GM19043 (cell line): ENCODE results near the gene PHOX2A.

Experiments
- ATAC-seq: cut with Tn5 transposase; IDR thresholded peaks from one replicate; pipeline ENCODE4 v1.9.1; 2021; ENCODE audit warnings: low read depth; ENCODE audit not compliant: unreplicated experiment

PHOX2A gene

DNA sequence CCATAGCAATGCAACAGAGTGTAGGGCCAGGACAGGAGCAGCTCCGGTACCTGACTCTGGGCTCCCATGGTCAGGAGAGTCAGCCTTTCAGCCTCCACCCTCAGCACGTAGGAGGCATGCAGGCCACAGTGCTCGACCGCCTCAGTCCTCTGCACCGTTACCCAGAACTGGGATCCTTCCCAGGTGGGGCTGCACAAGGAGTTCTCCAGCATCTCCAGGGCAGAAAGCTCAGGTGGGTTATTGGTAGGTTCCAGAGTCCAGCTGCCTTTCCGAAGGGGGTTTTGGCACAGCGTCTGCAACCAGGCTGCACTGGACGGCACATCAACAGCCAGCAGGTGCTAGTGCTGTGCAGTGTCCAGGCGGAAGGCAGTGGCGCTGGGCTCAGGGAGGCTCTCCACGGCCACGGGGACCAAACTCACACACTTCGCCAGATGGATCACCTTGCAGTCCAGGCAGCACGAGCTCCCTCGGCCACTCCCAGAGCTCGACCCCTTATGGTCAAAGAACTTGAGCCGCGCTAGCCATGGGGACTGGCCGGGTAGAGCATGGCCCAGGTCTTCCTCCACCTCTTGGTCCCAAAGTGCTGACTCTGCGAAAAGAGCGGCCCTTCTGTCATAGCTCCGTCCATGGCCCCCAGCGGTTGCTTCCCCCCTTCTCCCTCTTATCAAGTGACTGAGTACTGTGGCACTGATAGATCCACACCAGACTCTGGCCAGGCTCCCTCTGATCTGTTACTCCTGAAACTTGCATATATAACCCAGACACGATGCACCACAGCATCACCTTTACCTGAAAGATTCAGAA is 6.9 kb upstream of the PHOX2A start:
- ATAC-seq, result no peak

DNA sequence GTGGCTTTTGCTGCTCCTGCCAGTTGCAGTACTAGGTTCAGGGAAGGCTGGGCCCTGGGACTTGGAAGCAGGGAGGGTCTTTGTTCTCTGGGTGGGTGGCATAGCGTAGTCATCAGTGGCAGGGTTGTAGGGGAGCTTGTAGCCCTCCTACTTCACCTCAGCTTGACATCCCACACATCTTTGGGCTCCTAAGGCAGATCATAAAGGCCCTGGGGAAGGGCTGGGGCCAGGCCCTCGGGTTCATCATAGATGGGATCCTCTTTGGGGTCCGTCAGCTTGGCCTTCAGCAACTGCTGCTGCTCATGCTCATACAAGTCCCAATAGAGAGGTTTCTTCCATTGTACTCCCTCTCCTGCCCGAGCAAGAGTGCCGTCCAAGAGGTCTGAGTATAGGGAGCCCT is 6.0 kb upstream of the PHOX2A start:
- ATAC-seq, result no peak

DNA sequence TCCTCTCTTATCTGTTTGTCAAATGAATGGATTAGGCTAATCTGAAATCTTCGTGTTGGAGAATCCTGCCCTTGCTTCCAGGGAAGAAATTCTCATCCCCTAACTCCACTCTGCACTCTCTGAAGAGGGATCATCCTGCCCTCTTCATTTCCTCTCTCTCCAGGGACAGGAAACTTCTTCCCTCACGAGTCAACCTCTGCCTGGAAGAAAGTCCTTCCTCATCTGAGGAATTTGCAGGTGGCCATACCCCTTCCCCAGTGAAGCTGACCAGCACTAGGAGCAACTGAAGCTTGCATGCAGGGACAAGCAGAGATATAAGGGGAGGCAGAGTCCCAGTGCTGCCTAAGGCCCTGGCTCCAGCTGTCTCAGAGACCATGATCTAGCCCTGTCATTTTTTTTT is 3.6 kb upstream of the PHOX2A start:
- ATAC-seq, result no peak

DNA sequence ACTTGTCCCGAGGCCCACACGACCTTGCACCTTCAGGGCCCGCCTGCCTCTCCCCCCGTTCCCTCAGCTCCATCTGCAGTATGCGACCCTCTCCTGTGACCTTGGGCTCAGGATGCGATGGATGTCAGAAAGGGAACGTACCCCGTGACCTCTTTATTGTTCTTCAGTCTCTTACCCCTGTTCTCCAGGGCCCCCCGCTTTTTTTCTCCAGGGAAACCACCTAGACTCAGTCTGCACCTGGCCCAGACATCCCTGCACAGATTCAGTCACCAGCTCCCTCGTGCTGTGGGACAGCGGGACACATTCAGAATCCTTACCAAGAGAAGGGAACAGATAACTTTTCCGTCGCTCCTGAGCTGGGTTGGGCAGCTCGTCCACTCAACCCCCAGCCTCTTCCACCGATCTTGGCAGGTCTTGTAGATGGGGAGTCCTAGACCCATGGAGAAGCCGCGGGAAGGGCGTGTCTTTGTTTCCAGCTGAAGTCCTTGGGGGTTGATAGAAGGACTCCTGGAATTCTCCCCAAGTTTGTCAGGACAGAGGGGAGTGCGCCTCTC is 1.4 kb upstream of the PHOX2A start:
- ATAC-seq, result no peak

DNA sequence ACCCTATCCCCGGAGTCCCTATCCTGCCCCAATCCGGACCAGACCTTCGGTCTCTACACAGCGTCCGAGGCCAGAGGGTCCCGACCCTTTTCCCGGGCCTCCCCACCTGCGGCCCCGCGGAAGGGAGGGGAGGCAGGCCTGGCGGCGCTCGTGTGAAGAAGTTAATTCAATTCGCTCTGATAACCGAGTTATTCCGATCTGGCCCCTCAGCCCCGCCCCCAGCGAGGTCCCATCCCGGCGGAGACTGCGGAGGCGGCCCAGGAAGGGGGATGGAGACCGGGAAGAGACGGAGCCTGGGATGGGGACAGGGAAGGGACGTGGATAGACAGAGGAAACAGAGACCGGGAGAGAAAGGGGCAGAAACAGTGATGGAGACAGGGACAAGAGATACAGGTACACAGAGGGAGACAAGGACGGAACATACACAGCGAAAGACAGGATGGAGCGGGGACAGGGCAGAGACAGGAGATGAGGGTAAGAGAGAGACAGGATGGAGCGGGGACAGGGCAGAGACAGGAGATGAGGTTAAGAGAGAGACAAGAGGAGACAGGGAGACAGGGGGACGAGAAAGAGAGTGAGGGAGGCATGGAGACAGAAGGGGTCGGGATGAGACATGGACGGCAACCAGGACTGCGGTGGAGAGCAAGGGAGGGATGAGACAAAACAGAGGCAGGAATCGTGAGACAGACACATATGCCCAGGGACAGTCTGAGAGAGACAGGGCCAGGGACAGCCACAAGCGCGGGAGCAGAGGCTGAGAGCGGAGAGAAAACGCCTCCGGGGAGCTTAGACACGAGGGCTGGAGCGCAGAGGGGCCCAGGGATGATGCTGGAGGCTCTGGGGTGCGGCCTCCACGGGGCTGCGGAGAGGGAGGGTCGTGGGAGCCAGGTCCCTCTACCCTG is 636 bp upstream of the PHOX2A start:
- no peak for ATAC-seq

GRCh38 chr11:72243173-72244059 is 560 bp downstream of the PHOX2A start:
- no peak for ATAC-seq

DNA sequence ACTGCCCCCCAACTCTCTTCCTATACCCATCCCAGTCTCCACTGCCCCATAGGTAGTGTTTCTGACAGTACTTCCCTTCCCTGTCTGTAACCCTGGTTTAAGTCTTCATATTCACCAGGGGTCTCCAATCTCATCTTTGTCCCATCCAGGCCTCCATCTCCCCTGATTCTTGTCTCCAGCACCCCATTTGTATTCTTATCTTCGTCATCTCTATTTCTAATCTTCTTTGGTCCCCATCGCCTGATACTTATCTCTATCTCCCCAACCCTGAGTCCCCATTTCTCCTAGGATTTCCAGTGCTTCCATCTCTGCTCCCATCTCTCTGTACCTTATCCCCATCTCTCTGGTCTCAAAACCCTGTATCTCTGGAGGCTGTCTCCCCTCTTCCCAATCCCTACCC is 1.8 kb downstream of the PHOX2A start:
- ATAC-seq, result no peak

GRCh38 chr11:72241291-72241781 is 2.6 kb downstream of the PHOX2A start:
- no peak for ATAC-seq

DNA sequence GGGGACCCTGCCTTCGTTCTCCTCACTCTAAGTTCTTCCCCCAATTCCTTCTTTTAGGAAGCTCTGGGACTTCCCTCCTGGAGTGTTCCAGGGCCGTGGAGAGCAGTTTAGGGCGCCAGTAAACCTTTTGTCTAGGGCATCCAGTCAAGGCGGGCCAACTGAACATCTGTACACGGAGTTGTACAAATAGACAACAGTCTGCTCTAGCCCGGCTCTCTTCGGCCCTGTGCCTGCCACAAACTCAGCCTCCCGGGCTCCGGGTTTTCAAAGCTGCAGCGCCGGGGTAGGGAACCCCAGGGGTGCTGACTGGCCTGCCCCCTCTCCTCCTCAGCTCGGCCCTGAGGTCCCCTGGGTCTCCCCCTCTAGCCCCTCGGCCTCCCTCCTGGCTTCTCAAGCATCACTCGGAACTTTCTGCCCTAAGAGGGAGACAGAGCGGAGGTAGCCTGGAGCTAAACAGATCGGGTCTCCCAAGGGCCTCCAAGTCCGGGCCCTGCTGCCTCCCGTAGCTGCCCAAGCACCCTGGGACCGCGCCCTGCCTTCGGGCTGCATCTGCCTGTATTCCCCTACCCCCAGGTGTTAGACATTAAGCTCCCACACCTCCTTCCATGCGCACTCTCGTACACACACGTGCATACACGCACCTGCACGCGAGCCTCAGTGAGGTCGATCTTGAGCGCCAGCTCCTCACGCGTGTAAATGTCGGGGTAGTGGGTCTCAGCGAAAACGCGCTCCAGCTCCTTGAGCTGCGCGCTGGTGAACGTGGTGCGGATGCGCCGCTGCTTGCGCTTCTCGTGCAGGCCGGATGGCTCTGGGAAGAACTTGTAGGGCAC is 3.3 kb downstream of the PHOX2A start:
- no peak for ATAC-seq

DNA sequence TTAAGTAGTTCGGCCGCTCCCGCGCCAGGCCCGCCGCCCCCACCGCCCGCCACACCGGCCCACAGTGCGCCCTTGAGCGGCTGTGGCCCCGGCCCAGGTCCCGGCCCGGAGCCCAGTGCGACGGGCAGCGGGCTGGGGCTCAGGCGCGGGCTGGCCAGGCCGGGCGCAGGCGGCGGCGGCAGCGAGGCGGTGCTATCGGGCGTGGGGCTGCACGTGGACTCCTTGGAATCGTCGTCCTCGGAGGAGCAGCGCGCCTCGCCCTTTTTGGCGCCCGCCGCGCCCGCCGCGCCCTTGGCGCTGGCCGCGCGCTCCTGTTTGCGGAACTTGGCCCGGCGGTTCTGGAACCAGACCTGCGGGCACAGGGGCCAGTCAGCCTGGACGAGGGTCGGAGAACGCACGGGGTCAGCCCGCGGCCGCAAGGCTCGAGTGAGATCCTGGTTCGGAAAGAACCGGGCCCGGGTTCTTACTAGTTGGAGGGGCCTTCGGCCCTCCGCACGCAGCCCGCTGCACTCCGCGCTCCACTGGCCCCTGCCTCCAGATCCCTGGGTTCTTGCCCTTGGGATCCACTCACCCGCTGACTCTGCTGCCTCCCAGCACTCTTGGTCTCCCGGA is 4.0 kb downstream of the PHOX2A start:
- no peak for ATAC-seq

DNA sequence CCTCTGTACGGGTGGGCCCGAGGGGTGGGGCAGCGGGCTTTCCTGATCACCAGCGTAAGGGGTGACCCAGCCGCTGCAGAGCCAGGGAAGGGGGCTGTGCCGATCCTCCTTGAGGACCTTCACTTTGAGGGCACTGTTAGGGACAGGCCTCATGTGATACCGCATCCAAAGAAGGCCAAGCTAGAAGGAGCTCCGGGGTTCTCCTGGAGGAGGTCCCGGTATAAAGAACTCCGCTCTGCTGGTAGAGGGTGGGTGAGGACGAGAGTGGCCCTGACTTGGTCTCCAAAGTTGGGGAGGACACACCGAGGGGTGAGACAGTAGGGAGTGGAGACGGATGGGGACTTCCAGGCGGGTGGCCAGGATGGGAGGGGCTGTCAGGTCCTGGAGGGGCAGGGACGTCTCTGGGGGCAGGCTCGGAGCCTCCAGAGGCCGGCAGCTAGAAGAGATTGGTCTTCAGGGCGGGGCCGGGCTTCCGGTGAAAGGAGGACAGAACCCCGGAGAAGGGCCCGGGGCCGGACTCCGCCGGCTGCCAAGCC is 4.6 kb downstream of the PHOX2A start:
- ATAC-seq, result no peak

GRCh38 chr11:72238492-72239312 is 5.3 kb downstream of the PHOX2A start:
- no peak for ATAC-seq

DNA sequence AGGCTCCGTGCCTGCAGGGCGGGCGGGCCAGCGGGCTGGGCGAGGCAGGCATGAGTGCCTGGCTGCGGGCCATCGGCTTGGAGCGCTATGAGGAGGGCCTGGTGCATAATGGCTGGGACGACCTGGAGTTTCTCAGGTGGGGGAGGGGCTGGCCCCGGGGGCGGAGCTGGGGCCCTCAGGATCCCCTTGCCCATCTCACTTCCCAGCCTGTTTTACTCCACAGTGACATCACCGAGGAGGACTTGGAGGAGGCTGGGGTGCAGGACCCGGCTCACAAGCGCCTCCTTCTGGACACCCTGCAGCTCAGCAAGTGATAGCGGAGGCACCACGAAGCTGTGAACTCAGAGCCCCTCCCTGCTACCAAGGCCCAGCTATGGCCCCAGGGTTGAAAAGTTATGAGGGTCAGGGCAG is 5.9 kb downstream of the PHOX2A start:
- ATAC-seq, result no peak

DNA sequence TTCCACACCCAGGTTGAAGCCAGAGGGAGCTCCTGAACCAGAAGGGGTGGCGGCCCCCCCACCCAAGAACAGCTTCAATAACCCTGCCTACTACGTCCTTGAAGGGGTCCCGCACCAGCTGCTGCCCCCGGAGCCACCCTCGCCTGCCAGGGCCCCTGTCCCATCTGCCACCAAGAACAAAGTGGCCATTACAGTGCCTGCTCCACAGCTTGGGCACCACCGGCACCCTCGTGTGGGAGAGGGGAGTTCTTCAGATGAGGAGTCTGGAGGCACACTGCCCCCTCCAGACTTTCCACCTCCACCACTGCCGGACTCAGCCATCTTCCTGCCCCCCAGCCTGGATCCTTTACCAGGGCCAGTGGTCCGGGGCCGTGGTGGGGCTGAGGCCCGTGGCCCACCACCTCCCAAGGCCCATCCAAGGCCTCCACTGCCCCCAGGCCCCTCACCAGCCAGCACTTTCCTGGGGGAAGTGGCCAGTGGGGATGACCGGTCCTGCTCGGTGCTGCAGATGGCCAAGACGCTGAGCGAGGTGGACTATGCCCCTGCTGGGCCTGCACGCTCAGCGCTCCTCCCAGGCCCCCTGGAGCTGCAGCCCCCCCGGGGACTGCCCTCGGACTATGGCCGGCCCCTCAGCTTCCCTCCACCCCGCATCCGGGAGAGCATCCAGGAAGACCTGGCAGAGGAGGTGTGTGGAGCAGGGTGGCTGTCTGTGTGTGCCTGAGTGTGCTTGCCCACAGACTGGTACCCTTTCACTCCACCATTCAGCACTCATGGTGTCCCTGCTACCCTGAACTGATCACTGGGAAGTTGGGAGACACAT is 6.7 kb downstream of the PHOX2A start:
- ATAC-seq, result no peak

DNA sequence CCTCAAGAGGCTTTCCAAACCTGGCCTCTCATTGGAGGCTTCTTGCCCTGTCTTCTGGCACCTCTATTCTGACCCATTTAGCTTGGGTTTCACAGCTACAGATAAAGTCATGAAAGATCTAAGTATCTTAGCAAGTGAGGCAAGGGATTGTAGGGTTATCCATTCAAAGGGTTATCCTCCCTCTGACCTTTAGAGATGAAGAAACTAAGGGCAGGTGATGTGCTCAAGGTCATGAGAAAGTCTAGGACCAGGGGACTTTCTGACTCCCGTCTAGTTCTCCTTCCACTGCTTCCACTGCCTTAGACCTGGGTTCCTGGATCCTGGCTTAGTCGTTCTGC is 7.2 kb downstream of the PHOX2A start:
- ATAC-seq, result no peak

DNA sequence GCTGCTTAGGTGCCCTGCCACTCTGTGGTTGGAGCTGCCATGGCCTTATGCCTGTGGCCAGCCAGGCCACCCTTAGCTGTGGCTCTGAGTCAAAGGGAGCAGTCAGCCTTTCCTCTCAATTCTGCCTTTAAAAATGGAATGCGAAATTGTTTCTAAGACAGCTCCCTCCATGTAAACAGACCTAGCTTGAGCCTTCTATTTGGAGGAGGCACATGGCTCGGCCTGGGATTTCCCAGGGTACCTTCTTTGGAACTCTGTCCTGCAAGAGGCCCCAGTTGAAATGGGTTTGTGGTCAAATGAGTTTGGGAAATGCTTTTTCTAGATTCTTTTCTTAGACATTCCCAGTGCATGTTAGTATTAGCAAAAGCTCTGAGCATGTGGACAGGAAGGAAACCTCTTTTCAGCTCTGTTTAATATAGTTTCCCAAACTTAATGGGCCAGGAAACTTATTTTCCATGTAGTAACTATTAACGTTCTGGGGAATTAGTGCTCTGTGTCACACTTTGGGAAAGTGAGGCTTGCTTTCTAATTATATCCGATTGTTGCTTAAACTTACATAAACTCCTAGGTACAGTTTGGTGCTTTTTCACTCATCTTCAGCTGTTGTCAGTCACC is 7.8 kb downstream of the PHOX2A start:
- ATAC-seq, result no peak
